HG03135 (cell line): ENCODE measurements around the gene PHF21A.

Experiments used
- ATAC-seq: cut with Tn5 transposase; IDR thresholded peaks from one replicate; pipeline ENCODE4 v1.9.1; 2021; ENCODE audit warnings: mild to moderate bottlenecking, moderate library complexity; ENCODE audit not compliant: unreplicated experiment

The PHF21A gene

DNA sequence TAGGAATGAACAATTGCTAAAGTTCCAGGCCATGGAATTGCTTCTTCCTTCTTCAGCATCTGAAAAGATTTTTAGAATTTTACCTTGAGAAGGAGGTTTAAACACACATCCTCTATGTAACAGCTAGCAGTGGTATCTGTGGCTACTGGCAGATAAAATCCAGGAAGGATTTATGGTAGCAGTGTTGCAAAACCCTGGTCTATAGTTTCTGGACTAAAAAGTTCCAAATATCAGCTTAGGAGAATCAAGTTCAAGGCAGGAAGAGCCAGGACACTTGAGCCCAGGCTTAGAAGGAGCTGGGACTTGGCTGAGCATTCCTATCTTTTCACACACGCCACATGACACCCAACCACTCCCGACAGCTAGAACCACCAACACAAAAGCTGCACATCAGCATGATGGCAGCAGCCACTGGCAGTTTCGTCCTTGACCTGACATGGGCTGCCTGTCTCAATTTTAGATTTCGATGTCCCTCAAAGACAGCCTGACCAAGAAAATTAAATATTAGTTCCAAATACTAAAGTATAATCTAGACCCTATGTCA lies 184.7 kb downstream of the PHF21A start:
- no peak for ATAC-seq

GRCh38 chr11:45935349-45936064 lies 185.7 kb downstream of the PHF21A start:
- no peak for ATAC-seq

DNA sequence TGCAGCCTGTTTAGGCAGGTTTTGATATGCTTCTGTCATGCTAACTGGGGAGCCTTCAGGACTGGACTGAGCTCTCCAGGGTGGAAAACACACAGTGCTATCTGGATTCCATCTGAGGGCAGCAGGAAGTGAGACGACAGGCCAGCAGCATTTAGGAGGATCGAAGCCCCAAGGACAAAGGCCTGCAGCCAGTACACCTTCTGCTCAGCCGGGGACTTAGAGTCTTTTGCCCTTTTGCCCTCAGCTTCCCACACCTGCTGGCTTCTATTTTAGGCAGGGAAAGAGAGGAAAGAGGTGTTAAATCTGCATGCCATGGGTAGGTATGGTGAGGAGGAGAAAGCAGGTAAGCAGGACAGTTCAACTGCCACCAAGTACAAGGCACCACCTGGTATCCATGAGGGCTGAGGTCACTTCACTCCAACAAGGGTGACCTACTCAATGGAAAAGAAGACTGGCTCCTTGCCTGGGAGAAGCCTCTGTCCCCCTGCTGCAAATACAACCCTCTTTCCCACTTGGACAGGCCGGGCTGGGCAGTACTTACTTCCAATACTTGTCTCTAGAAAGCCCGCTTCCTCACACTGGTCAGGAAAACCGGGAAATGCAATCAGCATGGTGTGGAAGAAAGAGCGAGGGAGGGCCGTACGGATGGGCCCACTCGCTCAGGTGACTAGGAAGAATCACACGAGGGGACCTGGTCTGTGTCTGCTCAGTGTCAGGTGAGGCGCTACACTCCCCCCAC lies 186.5 kb downstream of the PHF21A start:
- ATAC-seq, result no peak

DNA sequence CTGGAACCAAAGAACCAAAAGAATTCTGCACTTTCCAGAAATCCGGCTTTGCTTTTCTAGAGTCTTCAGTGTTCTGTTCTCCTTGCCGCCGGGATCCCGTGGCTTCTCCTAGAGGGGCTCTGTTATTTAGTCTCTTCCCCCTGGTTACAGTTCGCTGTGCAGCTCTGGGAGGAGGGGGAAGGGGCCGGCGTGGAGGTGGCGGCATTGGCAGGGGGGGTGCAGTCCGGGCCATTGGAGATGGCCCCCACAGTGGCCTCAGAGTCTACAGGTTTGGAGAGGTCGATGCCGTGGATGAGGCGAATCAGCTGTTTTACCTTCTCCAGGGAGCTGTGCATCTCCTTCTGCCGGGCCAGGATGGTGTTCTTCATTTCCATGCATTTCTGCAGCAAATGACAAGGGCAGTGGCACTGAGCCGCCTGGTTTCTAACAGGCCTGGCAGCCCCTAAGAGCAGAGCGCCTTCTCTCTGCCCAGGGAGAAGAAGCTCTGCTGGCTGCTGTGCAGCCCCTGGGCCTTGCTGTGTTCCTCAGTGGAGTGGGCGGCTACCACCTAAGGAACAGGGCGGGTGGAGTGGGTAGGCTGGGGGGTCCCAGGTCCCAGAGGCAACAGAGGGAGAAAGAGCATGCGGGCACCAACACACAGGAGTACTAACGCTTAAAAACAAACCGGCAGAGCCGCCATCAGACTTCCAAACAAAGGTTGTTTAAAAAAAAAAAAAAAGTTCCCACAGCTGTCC lies 187.2 kb downstream of the PHF21A start:
- no peak for ATAC-seq

- no peak for ATAC-seq
Measured at GRCh38 chr11:45933131-45933831, 188.0 kb downstream of the PHF21A start.

DNA sequence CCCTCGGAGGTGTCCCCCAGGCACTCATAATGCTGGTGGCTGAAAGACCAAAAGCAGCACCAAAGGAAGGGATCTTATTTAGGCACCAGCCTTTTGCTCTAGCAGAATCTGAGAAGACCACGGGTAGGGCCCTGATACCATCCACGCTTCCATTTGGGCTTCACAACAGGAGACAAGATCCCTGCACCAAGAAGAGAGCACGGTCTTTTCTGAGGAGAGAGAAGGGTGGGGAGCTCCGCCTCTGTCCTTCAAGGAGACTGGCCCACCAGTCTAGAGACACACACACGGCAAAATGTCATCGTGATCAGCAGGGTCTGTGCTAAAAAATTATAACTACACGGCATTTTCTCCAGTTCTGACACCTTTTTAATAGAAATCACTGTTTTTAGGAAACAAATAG lies 189.0 kb downstream of the PHF21A start:
- no peak for ATAC-seq

DNA sequence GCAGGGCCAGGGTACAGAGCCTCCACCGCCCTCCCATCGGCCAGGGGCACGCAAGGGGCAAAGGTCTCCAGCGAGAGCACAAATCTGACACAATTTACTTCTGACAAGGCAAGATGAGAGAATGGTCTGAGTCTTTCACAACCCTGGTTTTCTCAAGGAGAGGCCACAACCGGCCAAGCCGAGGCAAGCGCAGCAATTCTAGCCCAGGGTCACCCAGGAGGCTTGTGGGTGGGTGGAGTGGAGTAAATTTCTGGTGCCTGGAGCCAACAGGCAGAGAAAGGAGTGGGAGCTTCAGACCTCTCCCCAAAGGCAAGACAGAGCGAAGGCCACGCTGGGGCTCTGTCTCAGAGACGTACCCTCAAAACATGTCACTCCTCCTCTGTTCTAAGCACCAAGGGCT lies 189.5 kb downstream of the PHF21A start:
- ATAC-seq, result no peak

- no peak for ATAC-seq
Measured at GRCh38 chr11:45930951-45931570, 190.2 kb downstream of the PHF21A start.

- ATAC-seq, result peak; percentile 82
Measured at GRCh38 chr11:45930031-45930794, 191.0 kb downstream of the PHF21A start.

DNA sequence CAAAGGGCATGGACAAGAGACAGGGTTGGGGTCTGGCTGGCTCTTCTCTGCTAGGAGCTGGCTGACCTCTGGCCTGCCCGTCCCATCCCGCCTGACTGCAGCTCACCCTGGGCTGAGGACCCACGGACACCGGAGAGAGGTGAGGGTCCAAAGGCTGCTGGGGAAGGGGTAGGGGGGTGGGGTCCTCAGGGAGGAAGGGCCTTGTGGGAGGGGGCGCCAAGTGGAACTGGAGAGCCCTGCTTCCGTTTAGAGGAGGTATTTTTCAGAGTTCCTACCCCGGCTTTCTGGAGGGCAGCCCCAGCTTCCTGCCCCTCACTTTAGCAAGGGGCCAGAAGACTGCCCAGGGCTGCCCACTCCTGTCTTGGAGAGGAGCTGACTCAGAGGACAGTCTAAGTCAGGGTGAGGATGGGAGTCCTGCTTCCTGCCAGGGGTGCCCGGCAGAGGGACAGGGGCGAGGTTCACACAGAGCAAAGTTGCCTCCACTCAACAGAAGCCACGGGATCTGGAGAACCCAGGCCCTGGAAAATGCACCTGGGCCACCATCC lies 191.7 kb downstream of the PHF21A start:
- peak; percentile 28 for ATAC-seq

- no peak for ATAC-seq
Measured at GRCh38 chr11:45928535-45929215, 192.6 kb downstream of the PHF21A start.

GRCh38 chr11:45927684-45928413 lies 193.4 kb downstream of the PHF21A start:
- no peak for ATAC-seq

GRCh38 chr11:45927332-45927683 lies 193.9 kb downstream of the PHF21A start:
- ATAC-seq, result no peak

- ATAC-seq, result no peak
Measured at GRCh38 chr11:45926536-45927331, 194.5 kb downstream of the PHF21A start.

GRCh38 chr11:45926001-45926401 lies 195.3 kb downstream of the PHF21A start:
- no peak for ATAC-seq

DNA sequence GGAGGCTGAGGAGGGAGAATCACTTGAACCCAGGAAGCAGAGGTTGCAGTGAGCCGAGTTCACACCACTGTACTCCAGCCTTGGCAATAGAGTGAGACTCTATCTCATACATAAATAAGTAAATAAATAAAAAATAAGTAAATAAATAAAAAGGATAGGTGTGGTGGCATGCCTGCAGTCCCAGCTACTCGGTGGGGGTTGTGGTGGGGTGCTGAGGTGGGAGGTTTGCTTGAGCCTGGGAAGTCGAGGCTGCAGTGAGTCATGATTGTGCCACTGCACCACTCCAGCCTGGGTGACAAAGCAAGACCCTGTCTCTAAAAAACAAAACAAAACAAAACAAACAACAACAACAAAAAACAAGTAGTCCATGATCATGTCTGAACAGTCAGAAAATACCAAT lies 195.7 kb downstream of the PHF21A start:
- no peak for ATAC-seq

GRCh38 chr11:45924927-45925326 lies 196.3 kb downstream of the PHF21A start:
- no peak for ATAC-seq
